ENCODE results near the gene HES6. TPM values are rescaled to one million over a fixed set of nuclear protein-coding genes. Genes with fewer than 3 reads are reported as not detected.

Gene HES6, protein sequence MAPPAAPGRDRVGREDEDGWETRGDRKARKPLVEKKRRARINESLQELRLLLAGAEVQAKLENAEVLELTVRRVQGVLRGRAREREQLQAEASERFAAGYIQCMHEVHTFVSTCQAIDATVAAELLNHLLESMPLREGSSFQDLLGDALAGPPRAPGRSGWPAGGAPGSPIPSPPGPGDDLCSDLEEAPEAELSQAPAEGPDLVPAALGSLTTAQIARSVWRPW
- 1 to 10 TPM; 1.5 to 1.9 TPM for total RNA-seq
- polyA plus RNA-seq (2013, experiment 1 of 2), result 0.92 TPM
- polyA plus RNA-seq (2013, experiment 2 of 2), result 1.5 TPM
- total RNA-seq, result 0.18 to 9.4 (median 1.2) reads per million in 172 experiments

GRCh38 chr2:238239863-238240756, at the start of gene HES6:
Gene HES6 (minus strand): TSS chr2:238240038. CDS start chr2:238239905, 133 bp downstream.
- intact Hi-C loops (cut with DNase I, micrococcal nuclease), result loop anchor here in 1 of 2 experiments (10.0 kb wide), 1 partner anchor 275 kb away; the partner anchor contains the start of gene UBE2F
- DNase-seq (peak; percentile 33 to 90 (median 63)), ATAC-seq (ENCODE audit: poor library complexity) (peak; percentile 78)
- peak within 1 kb of the TSS; percentile 57 for H3K4me3 ChIP-seq (ENCODE audit: low read length)
- H3K36me3 ChIP-seq (ENCODE audit: insufficient read depth, low read length), result no peaks in the 10 kb centered on the region
- Mint-ChIP-seq H3K36me3 (ENCODE audit: low read depth) (peaks cover 8% of the 10 kb centered on the region), H3K27me3 (peaks cover 30% of the 10 kb centered on the region), H3K27ac (no peak within 1 kb of the TSS), H3K9me3 (no peaks in the 10 kb centered on the region), H3K4me3 (peak within 1 kb of the TSS; percentile 92), H3K4me1 (ENCODE audit: low read depth) (peaks cover 12% of the 10 kb centered on the region)
- ChIA-PET POLR2A (interaction anchor here (0.6 to 2.0 kb wide), 4 partner anchors 19 to 548 kb away, joined by 3 to 7 read pairs (median 4); partner anchors contain the start of gene ILKAP), CTCF (no interaction called here)
- peaks cover 13 to 20% of the 10 kb centered on the region in 2 experiments for H3K27me3 ChIP-seq (ENCODE audit: control insufficient read depth in 1 of 2, insufficient read depth in 2 of 2, low read length in 2 of 2)
- peaks cover 0 to 8% of the 10 kb centered on the region in 2 experiments for H3K9me3 ChIP-seq (ENCODE audit: control insufficient read depth in 1 of 2, insufficient read depth in 1 of 2, low read length in 2 of 2)
- H3K27ac ChIP-seq (ENCODE audit: low read depth in 1 of 2, low read length in 2 of 2), result no peak within 1 kb of the TSS
- peaks cover 20% of the 10 kb centered on the region for H3K4me1 ChIP-seq (ENCODE audit: insufficient read depth, low read length)
- TF ChIP-seq, protein P1, sequence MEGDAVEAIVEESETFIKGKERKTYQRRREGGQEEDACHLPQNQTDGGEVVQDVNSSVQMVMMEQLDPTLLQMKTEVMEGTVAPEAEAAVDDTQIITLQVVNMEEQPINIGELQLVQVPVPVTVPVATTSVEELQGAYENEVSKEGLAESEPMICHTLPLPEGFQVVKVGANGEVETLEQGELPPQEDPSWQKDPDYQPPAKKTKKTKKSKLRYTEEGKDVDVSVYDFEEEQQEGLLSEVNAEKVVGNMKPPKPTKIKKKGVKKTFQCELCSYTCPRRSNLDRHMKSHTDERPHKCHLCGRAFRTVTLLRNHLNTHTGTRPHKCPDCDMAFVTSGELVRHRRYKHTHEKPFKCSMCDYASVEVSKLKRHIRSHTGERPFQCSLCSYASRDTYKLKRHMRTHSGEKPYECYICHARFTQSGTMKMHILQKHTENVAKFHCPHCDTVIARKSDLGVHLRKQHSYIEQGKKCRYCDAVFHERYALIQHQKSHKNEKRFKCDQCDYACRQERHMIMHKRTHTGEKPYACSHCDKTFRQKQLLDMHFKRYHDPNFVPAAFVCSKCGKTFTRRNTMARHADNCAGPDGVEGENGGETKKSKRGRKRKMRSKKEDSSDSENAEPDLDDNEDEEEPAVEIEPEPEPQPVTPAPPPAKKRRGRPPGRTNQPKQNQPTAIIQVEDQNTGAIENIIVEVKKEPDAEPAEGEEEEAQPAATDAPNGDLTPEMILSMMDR (IDR thresholded peaks at IDR 0.05), result no peak

GRCh38 chr2:238289574-238289973, 49.7 kb upstream of the HES6 start:
- ATAC-seq (ENCODE audit: poor library complexity) (no peak), DNase-seq (peak in 1 of 14 experiments; percentile 1)
- no peaks in the 10 kb centered on the region for H3K9me3 Mint-ChIP-seq
- Histone ChIP-seq H3K9me3 (ENCODE audit: control insufficient read depth in 1 of 2, insufficient read depth in 1 of 2, low read length in 2 of 2) (no peaks in the 10 kb centered on the region), H3K36me3 (ENCODE audit: insufficient read depth, low read length) (no peaks in the 10 kb centered on the region), H3K27me3 (ENCODE audit: control insufficient read depth in 1 of 2, insufficient read depth in 2 of 2, low read length in 2 of 2) (no peaks in the 10 kb centered on the region), H3K4me3 (ENCODE audit: low read length) (peak overlapping the region; percentile 64), H3K4me1 (ENCODE audit: insufficient read depth, low read length) (peaks cover 37% of the 10 kb centered on the region), H3K27ac (ENCODE audit: low read depth in 1 of 2, low read length in 2 of 2) (peak overlapping the region in 1 of 2 donors; percentile 81)
- ChIA-PET POLR2A (interaction anchor here (0.7 to 1.7 kb wide), 12 partner anchors 11 to 1736 kb away, joined by 3 to 10 read pairs (median 4); partner anchors contain the start of genes HES6, ILKAP, NDUFA10 and SCLY), CTCF (interaction anchor here (1.5 kb wide), 1 partner anchor 26 kb away, joined by 4 read pairs; no protein-coding TSS in a partner anchor)
- H3K27me3 Mint-ChIP-seq, result no peaks in the 10 kb centered on the region
- H3K4me3 Mint-ChIP-seq, result peak overlapping the region; percentile 99
- TF ChIP-seq, protein P1 (IDR thresholded peaks at IDR 0.05), result no peak
- intact Hi-C loops (cut with DNase I, micrococcal nuclease), result loop anchor here (1.0 to 5.0 kb wide), 6 partner anchors 31 to 323 kb away; partner anchors contain the start of genes TRAF3IP1 (in 2 of the 2), SCLY (in 1 of the 2) and UBE2F (in 1 of the 2)
- H3K36me3 Mint-ChIP-seq (ENCODE audit: low read depth), result peaks cover 8% of the 10 kb centered on the region
- peak overlapping the region; percentile 99 for H3K27ac Mint-ChIP-seq
- H3K4me1 Mint-ChIP-seq (ENCODE audit: low read depth), result peaks cover 36% of the 10 kb centered on the region

Data from CD4-positive, alpha-beta T cell (primary cell).